ENCODE data around the gene GUSB. TPM values are rescaled to one million over a fixed set of nuclear protein-coding genes. Genes with fewer than 3 reads are reported as not detected.

GUSB gene
- total RNA-seq, 3 donors from 2014 or later = 55.9 to 82.1 (median 74.3) TPM

- intact Hi-C loops (cut with DNase I, micrococcal nuclease) = no loop called here
- peak; percentile 44 to 79 (median 56) for DNase-seq
- TF ChIP-seq CTCF (IDR thresholded peaks at IDR 0.05) = no peak
Observed at GRCh38 chr7:65980478-65981250, 1.3 kb downstream of the GUSB start.

GRCh38 chr7:65979583-65980477 lies 2.2 kb downstream of the GUSB start:
- intact Hi-C loops (cut with DNase I, micrococcal nuclease) = no loop called here
- Histone ChIP-seq H3K4me1 (ENCODE audit: low read depth) (peaks cover 25% of the 10 kb centered on the region), H3K9me3 (no peaks in the 10 kb centered on the region), H3K4me3 (no peak overlapping the region), H3K36me3 (ENCODE audit: low read depth) (peaks cover 5% of the 10 kb centered on the region)
- TF ChIP-seq CTCF (IDR thresholded peaks at IDR 0.05) = no peak
- ATAC-seq = no peak
- peak in 1 of 3 donors; percentile 52 for DNase-seq

More at GRCh38 chr7:65980478-65981250, 1.3 kb downstream of the GUSB start:
- Histone ChIP-seq H3K4me1 (ENCODE audit: low read depth) (peaks cover 25% of the 10 kb centered on the region), H3K36me3 (ENCODE audit: low read depth) (no peaks in the 10 kb centered on the region), H3K4me3 (no peak overlapping the region), H3K9me3 (no peaks in the 10 kb centered on the region)
- peak; percentile 55 for ATAC-seq

GRCh38 chr7:65978891-65979582 lies 3.0 kb downstream of the GUSB start:
- DNase-seq (no peak), ATAC-seq (no peak)
- TF ChIP-seq CTCF (IDR thresholded peaks at IDR 0.05) = no peak
- Histone ChIP-seq H3K9me3 (no peaks in the 10 kb centered on the region), H3K36me3 (ENCODE audit: low read depth) (peaks cover 10% of the 10 kb centered on the region), H3K4me3 (no peak overlapping the region), H3K4me1 (ENCODE audit: low read depth) (peaks cover 19% of the 10 kb centered on the region)
- intact Hi-C loops (cut with DNase I, micrococcal nuclease) = no loop called here

GRCh38 chr7:65976659-65977196 lies 5.3 kb downstream of the GUSB start:
- Histone ChIP-seq H3K4me3 (no peak overlapping the region), H3K36me3 (ENCODE audit: low read depth) (peaks cover 10% of the 10 kb centered on the region), H3K9me3 (no peaks in the 10 kb centered on the region), H3K4me1 (ENCODE audit: low read depth) (peaks cover 12% of the 10 kb centered on the region)
- intact Hi-C loops (cut with DNase I, micrococcal nuclease) = no loop called here
- TF ChIP-seq CTCF (IDR thresholded peaks at IDR 0.05) = no peak
- ATAC-seq = no peak
- no peak for DNase-seq

GRCh38 chr7:65975814-65976445 lies 6.1 kb downstream of the GUSB start:
- DNase-seq (no peak), ATAC-seq (no peak)
- H3K9me3 ChIP-seq = no peaks in the 10 kb centered on the region
- H3K36me3 ChIP-seq (ENCODE audit: low read depth) = peaks cover 10% of the 10 kb centered on the region
- H3K4me3 ChIP-seq = no peak overlapping the region
- H3K4me1 ChIP-seq (ENCODE audit: low read depth) = peaks cover 6% of the 10 kb centered on the region
- intact Hi-C loops (cut with DNase I, micrococcal nuclease) = no loop called here
- no peak for TF ChIP-seq CTCF (IDR thresholded peaks at IDR 0.05)

All from mucosa of descending colon (tissue), 3 donors.